AG04449 (cell line): ENCODE data around the gene DYNC1LI1.
"Not testable (repeated sequence)": the region's sequence is repeated elsewhere in the genome, so short reads cannot be mapped to it uniquely, and the experiment has no call there.

ENCODE experiments used
- CTCF ChIA-PET: fragments of 350-600 bp; formaldehyde crosslinking; extraction: SDS; loops from one replicate; lab custom pipeline; 2021; ENCODE audit warnings: antibody characterized with exemption; lab: Yijun Ruan, JAX
- POLR2A ChIA-PET: fragments of 400-600, 350-600 bp; formaldehyde crosslinking; extraction: SDS; loops from one replicate; lab custom pipeline; 2020; ENCODE audit warnings: antibody characterized with exemption, inconsistent platforms; lab: Yijun Ruan, JAX
- DNase-seq: peaks from one replicate; pipeline ENCODE4 v3.0.0-alpha.2; 2010; ENCODE audit warnings: low read depth, low spot score
- H3K4me3 ChIP-seq: 2 replicates; pipeline ENCODE4 v1.5.1; 2011; ENCODE audit warnings: low read depth, mild to moderate bottlenecking, control low read depth, low read length
- CTCF ChIP-seq: IDR thresholded peaks from one replicate; pipeline ENCODE4 v1.5.1; 2011; ENCODE audit warnings: mild to moderate bottlenecking, moderate library complexity, low read length, control low read depth, inconsistent platforms; ENCODE audit not compliant: insufficient read depth; ENCODE audit errors: missing control alignments

The DYNC1LI1 gene

GRCh38 chr3:32532434-32532833, 38.2 kb downstream of the DYNC1LI1 start:
- ChIA-PET POLR2A (no interaction called here), CTCF (interaction anchor here (0.6 to 0.7 kb wide), 2 partner anchors 22 to 25 kb away, joined by 3 to 4 read pairs; no protein-coding TSS in a partner anchor)

GRCh38 chr3:32531010-32531647, 39.5 kb downstream of the DYNC1LI1 start:
- no peak overlapping the region for H3K4me3 ChIP-seq
- DNase-seq, result no peak
- no peak for TF ChIP-seq CTCF
- POLR2A ChIA-PET, result interaction anchor here (1.1 kb wide), 1 partner anchor 183 kb away, joined by 6 read pairs; no protein-coding TSS in a partner anchor
- CTCF ChIA-PET, result no interaction called here

More at GRCh38 chr3:32532434-32532833, 38.2 kb downstream of the DYNC1LI1 start:
- no peak overlapping the region for H3K4me3 ChIP-seq
- DNase-seq, result no peak
- no peak for TF ChIP-seq CTCF

GRCh38 chr3:32525720-32526119, 44.9 kb downstream of the DYNC1LI1 start:
- H3K4me3 ChIP-seq, result no peak overlapping the region
- no peak for DNase-seq
- CTCF ChIA-PET, result interaction anchor here (5.6 kb wide), 1 partner anchor 15 kb away, joined by 29 read pairs; no protein-coding TSS in a partner anchor
- TF ChIP-seq CTCF, result no peak
- POLR2A ChIA-PET, result no interaction called here

GRCh38 chr3:32522682-32523081, 48.0 kb downstream of the DYNC1LI1 start:
- CTCF ChIA-PET, result interaction anchor here (5.6 kb wide), 1 partner anchor 12 kb away, joined by 29 read pairs; no protein-coding TSS in a partner anchor
- TF ChIP-seq CTCF, result no peak
- no peak for DNase-seq
- POLR2A ChIA-PET, result no interaction called here
- no peak overlapping the region for H3K4me3 ChIP-seq

- not testable (repeated sequence) for DNase-seq, H3K4me3 ChIP-seq
- ChIA-PET CTCF (interaction anchor here (0.9 kb wide), 1 partner anchor 9 kb away, joined by 7 read pairs; no protein-coding TSS in a partner anchor), POLR2A (interaction anchor here (0.6 kb wide), 1 partner anchor 209 kb away, joined by 3 read pairs; no protein-coding TSS in a partner anchor)
Observed at GRCh38 chr3:32518921-32519320, 51.7 kb downstream of the DYNC1LI1 start.

GRCh38 chr3:32516751-32517150, 53.9 kb downstream of the DYNC1LI1 start:
- DNase-seq, POLR2A ChIA-PET, H3K4me3 ChIP-seq, CTCF ChIA-PET: not testable (repeated sequence)

GRCh38 chr3:32511005-32511404, 59.7 kb downstream of the DYNC1LI1 start:
- POLR2A ChIA-PET, result no interaction called here
- no peak for DNase-seq
- H3K4me3 ChIP-seq, result no peak overlapping the region
- TF ChIP-seq CTCF, result no peak
- CTCF ChIA-PET, result interaction anchor here (1.2 to 9.9 kb wide), 12 partner anchors 11 to 156 kb away, joined by 3 to 196 read pairs (median 6); no protein-coding TSS in a partner anchor
